Daoy (cell line): ENCODE data around the gene NDUFA8. TPM values are rescaled to one million over a fixed set of nuclear protein-coding genes. Genes with fewer than 3 reads are reported as not detected.

Experiments used
- DNase-seq: peaks from one replicate; pipeline ENCODE4 v3.0.0-alpha.2; 2015; ENCODE audit warnings: low read depth
- total RNA-seq: library from RNA; depleted of rRNA; stranded (reverse); fragments of >200 nt; shearing (Covaris generic); gene quantifications from 2 replicates; pipeline ENCODE4 v1.2.3, GENCODE V29; 2014; rRNA removed

Gene NDUFA8
- total RNA-seq, 1 experiment from 2014 or later, result 56.7 TPM

- peak; percentile 72 for DNase-seq
Measured at GRCh38 chr9:122099271-122099869, 60.2 kb downstream of the NDUFA8 start.

- DNase-seq, result no peak
Measured at GRCh38 chr9:122097679-122098315, 61.8 kb downstream of the NDUFA8 start.

DNA sequence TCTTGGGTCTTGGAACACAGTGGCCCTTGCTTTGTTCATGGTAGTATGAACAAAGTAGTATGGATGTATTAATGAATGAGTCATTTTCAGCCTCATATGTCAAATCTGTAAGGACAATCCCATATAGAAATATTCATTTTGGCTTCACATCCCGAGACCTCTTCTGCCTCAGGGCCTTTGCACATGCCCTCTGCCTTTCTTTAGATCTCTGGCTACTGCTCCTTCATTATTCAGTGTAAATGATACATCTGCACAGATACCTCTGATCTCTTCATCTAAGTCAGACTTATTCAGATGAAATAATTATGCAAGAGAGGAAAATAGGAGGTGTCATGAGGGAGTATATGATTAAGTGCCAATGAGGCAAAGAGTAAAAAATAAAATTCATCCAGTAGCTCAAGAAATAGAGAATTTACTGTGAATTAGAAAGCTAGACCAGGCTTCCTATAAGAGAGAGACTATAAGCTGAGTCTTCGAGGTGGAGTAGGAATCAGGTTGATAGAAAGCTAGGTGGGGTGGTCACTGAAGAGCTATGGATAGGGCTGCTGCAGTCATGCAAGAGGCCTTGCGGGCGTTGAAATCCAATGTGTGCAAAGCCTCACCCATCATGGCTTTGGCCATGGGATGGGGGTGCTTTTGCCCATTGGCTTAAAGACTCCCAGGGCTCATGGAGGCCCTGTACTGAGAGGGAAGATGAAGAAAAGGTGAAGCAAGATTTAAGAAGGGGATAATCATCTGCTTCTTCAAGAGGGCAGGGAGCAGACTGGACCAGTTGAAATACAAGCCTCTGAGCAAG, 62.8 kb downstream of the NDUFA8 start:
- DNase-seq, result no peak

DNA sequence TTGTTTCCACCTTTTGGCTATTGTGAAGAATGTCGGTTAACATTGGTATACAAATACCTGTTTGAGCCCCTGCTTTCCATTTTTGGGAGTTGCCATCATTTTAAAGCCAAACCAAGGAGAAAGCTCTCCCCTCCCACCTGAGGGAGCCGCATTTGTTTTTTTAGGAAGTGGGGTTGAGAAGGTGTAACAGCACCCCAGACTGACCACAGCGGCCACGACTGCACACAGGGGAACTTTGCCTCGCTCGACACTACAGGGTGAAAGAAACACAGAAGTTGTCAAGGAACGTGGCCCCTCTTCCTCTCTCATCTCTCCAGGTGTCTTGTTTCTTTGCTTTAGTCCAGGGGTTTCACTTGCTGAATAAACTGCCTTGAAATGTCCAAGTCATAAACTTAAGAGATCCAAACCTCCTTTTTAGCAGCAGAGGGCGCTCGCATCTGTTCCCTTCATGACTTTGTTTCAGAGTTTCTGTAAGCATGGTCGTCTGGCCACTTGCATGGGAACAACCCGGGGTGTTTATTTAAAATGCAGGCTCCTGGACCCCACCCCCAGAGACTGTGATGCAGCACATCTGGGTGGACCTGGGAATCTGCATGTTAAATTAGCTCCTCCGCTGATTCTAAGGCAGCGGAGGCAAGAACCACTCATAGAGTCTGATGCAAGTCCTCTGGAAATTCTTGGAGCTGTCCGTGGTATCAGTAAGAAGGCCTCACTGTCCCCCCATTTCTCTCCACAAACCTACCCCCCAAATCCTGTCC, 64.4 kb downstream of the NDUFA8 start:
- DNase-seq, result peak; percentile 65

Other genes with a start within 250 kb of the NDUFA8 start
- 3.5 and 5.6 TPM in 2 replicates for gene TTLL11, start 66.5 kb downstream of the NDUFA8 start, total RNA-seq
- gene MORN5, start 129 bp upstream of the NDUFA8 start, total RNA-seq, result not detected in 2 replicates
- 0.69 and 1.5 TPM in 2 replicates for gene LHX6, start 69.2 kb upstream of the NDUFA8 start, total RNA-seq
- gene RBM18, start 105.1 kb upstream of the NDUFA8 start, total RNA-seq, result 21.8 and 22.3 TPM in 2 replicates
- gene MRRF, start 105.1 kb upstream of the NDUFA8 start, total RNA-seq, result 50.6 and 61.0 TPM in 2 replicates
- gene PTGS1, start 211.2 kb upstream of the NDUFA8 start, total RNA-seq, result 0.51 TPM in 1 of 2 replicates, not detected in the other